DOHH2 (cell line): ENCODE measurements around the gene ESF1.

Experiments
- H3F3A ChIP-seq: fragments of 200-600 bp; sonication (generic), shearing (Covaris generic); 2 replicates; pipeline ENCODE4 v1.6.0; 2016; ENCODE audit warnings: antibody characterized with exemption, mild to moderate bottlenecking; ENCODE audit not compliant: control insufficient read depth, insufficient read depth
- H3K27ac ChIP-seq: fragments of 200-600 bp; sonication (generic); 2 replicates; pipeline ENCODE4 v1.5.1; 2014; ENCODE audit warnings: low read depth, mild to moderate bottlenecking, low read length, moderate library complexity
- H3K27me3 ChIP-seq: fragments of 200-600 bp; sonication (generic); 2 replicates; pipeline ENCODE4 v1.6.1; 2014; ENCODE audit warnings: mild to moderate bottlenecking, low read length, mixed read lengths; ENCODE audit not compliant: control insufficient read depth
- H3K36me3 ChIP-seq: fragments of 200-600 bp; sonication (generic); 2 replicates; pipeline ENCODE4 v1.6.1; 2014; ENCODE audit warnings: mild to moderate bottlenecking, low read length, moderate library complexity, mixed read lengths; ENCODE audit not compliant: control insufficient read depth
- H3K4me1 ChIP-seq: fragments of 200-600 bp; sonication (generic); 2 replicates; pipeline ENCODE4 v1.6.1; 2014; ENCODE audit warnings: mild to moderate bottlenecking, low read length, mixed read lengths; ENCODE audit not compliant: control insufficient read depth
- H3K4me2 ChIP-seq: fragments of 200-600 bp; sonication (generic); 2 replicates; pipeline ENCODE4 v1.6.0; 2014; ENCODE audit warnings: mild to moderate bottlenecking, low read length, moderate library complexity
- H3K4me3 ChIP-seq: fragments of 200-600 bp; sonication (generic); 2 replicates; pipeline ENCODE4 v1.5.1; 2014; ENCODE audit warnings: mild to moderate bottlenecking, low read length, mixed read lengths
- H3K79me2 ChIP-seq: fragments of 200-600 bp; sonication (generic); 2 replicates; pipeline ENCODE4 v1.6.1; 2014; ENCODE audit warnings: mild to moderate bottlenecking, low read length, mixed read lengths; ENCODE audit not compliant: control insufficient read depth
- H3K9me2 ChIP-seq: fragments of 200-600 bp; sonication (generic); replicated peaks from 2 replicates; pipeline ENCODE4 v1.6.1; 2014; ENCODE audit warnings: mild to moderate bottlenecking, low read length, mixed read lengths; ENCODE audit not compliant: control insufficient read depth
- H3K9me3 ChIP-seq: fragments of 200-600 bp; sonication (generic); 2 replicates; pipeline ENCODE4 v1.6.1; 2014; ENCODE audit warnings: antibody characterized with exemption, low read length, mixed read lengths; ENCODE audit not compliant: control insufficient read depth, insufficient read depth
- H4K20me1 ChIP-seq: fragments of 200-600 bp; sonication (generic); 2 replicates; pipeline ENCODE4 v1.6.0; 2014; ENCODE audit warnings: low read depth, mild to moderate bottlenecking, antibody characterized with exemption, low read length, moderate library complexity; ENCODE audit not compliant: control insufficient read depth, insufficient read depth
- CTCF ChIP-seq: fragments of 200-600 bp; sonication (generic); IDR thresholded peaks from one replicate; pipeline ENCODE4 v1.5.1; 2014; ENCODE audit warnings: antibody characterized with exemption, mild to moderate bottlenecking, low read depth, low read length; ENCODE audit not compliant: poor library complexity, severe bottlenecking
- EZH2phosphoT487 ChIP-seq: fragments of 200-600 bp; sonication (generic); IDR thresholded peaks from 2 replicates; pipeline ENCODE4 v1.6.1; 2017; ENCODE audit warnings: borderline replicate concordance, mild to moderate bottlenecking, antibody characterized with exemption, low read length, moderate library complexity, mixed read lengths

Gene ESF1

GRCh38 chr20:13783528-13783927 lies 1.2 kb downstream of the ESF1 start:
- no peak for TF ChIP-seq EZH2phosphoT487
- TF ChIP-seq CTCF: no peak
- Histone ChIP-seq H3K79me2 (peaks cover 65% of the 10 kb centered on the region), H3F3A (peaks cover 14% of the 10 kb centered on the region), H3K4me2 (peak overlapping the region; percentile 66), H3K36me3 (peaks cover 45% of the 10 kb centered on the region), H3K4me3 (peak overlapping the region; percentile 87), H3K9me2 (no peaks in the 10 kb centered on the region), H4K20me1 (peaks cover 32% of the 10 kb centered on the region), H3K27me3 (no peaks in the 10 kb centered on the region), H3K4me1 (peaks cover 46% of the 10 kb centered on the region), H3K27ac (no peak overlapping the region), H3K9me3 (no peaks in the 10 kb centered on the region)

- Histone ChIP-seq H3K36me3 (peaks cover 74% of the 10 kb centered on the region), H3F3A (peaks cover 18% of the 10 kb centered on the region), H4K20me1 (peaks cover 49% of the 10 kb centered on the region), H3K79me2 (peaks cover 29% of the 10 kb centered on the region), H3K4me1 (peaks cover 36% of the 10 kb centered on the region), H3K4me3 (0 out of 2 replicates have a peak overlapping the region, but pooled peaks have one; percentile 2), H3K27me3 (no peaks in the 10 kb centered on the region), H3K9me3 (no peaks in the 10 kb centered on the region), H3K9me2 (no peaks in the 10 kb centered on the region), H3K27ac (no peak overlapping the region), H3K4me2 (peak overlapping the region; percentile 50)
- no peak for TF ChIP-seq CTCF
- TF ChIP-seq EZH2phosphoT487: peak; percentile 71; the same call in 1 of the 2 replicates
Observed at GRCh38 chr20:13778827-13779226, 5.9 kb downstream of the ESF1 start.

GRCh38 chr20:13777171-13777601 lies 7.5 kb downstream of the ESF1 start:
- no peak overlapping the region for H3K4me3 ChIP-seq
- no peaks in the 10 kb centered on the region for H3K27me3 ChIP-seq
- H4K20me1 ChIP-seq: peaks cover 46% of the 10 kb centered on the region
- no peak overlapping the region for H3K27ac ChIP-seq
- no peaks in the 10 kb centered on the region for H3K9me3 ChIP-seq
- TF ChIP-seq EZH2phosphoT487: no peak
- TF ChIP-seq CTCF: no peak
- H3K9me2 ChIP-seq: no peaks in the 10 kb centered on the region
- no peak overlapping the region for H3K4me2 ChIP-seq
- H3F3A ChIP-seq: peaks cover 27% of the 10 kb centered on the region
- peaks cover 31% of the 10 kb centered on the region for H3K4me1 ChIP-seq
- peaks cover 18% of the 10 kb centered on the region for H3K79me2 ChIP-seq
- H3K36me3 ChIP-seq: peaks cover 75% of the 10 kb centered on the region
